Natural killer cell (primary cell): ENCODE results near the gene BPIFB1. TPM values are rescaled to one million over a fixed set of nuclear protein-coding genes. Genes with fewer than 3 reads are reported as not detected.

ENCODE experiments used
- ATAC-seq, 3 donors: fragments of 150-1000 bp in 2 of 3; fragments of 200-7000 bp in 1 of 3; cut with Tn5 transposase; 1 replicate in 1 of 3; 2 replicates in 2 of 3; pipeline ENCODE4 v1.10.0; 2021; ENCODE audit warnings: mild to moderate bottlenecking in 2 of 3, moderate library complexity in 2 of 3
- DNase-seq, 2 donors: peaks; one replicate each; pipeline versions ENCODE4 v3.0.0 to v3.0.0-alpha.2; 2013 to 2021; ENCODE audit warnings: mixed read lengths in 1 of 2
- H3K27ac ChIP-seq: one replicate; pipeline ENCODE4 v1.5.1; 2013; ENCODE audit warnings: mild to moderate bottlenecking, low read length
- H3K27me3 ChIP-seq: one replicate; pipeline ENCODE4 v1.6.1; 2013; ENCODE audit warnings: low read length; ENCODE audit not compliant: control insufficient read depth, insufficient read depth
- H3K36me3 ChIP-seq: one replicate; pipeline ENCODE4 v1.6.1; 2013; ENCODE audit warnings: low read length; ENCODE audit not compliant: control insufficient read depth, insufficient read depth
- H3K4me1 ChIP-seq: one replicate; pipeline ENCODE4 v1.6.1; 2013; ENCODE audit warnings: low read length; ENCODE audit not compliant: control insufficient read depth, insufficient read depth
- H3K4me3 ChIP-seq: one replicate; pipeline ENCODE4 v1.5.1; 2013; ENCODE audit warnings: low read length
- H3K9me3 ChIP-seq: one replicate; pipeline ENCODE4 v1.6.1; 2013; ENCODE audit warnings: low read length; ENCODE audit not compliant: control insufficient read depth, insufficient read depth
- H3K27ac Mint-ChIP-seq, 2 donors: one replicate each; pipeline ENCODE4 v1.8.0; 2022; ENCODE audit warnings: mild to moderate bottlenecking in 2 of 2, mixed read lengths in 2 of 2, moderate library complexity in 1 of 2
- H3K27me3 Mint-ChIP-seq, 2 donors: one replicate each; pipeline ENCODE4 v1.8.0; 2022; ENCODE audit warnings: low read depth in 2 of 2, mixed read lengths in 2 of 2
- H3K36me3 Mint-ChIP-seq: one replicate; pipeline ENCODE4 v1.8.0; 2022; ENCODE audit warnings: mixed read lengths
- H3K4me1 Mint-ChIP-seq, 2 donors: one replicate each; pipeline ENCODE4 v1.8.0; 2022; ENCODE audit warnings: mixed read lengths in 2 of 2
- H3K4me3 Mint-ChIP-seq: one replicate; pipeline ENCODE4 v1.8.0; 2022; ENCODE audit warnings: mild to moderate bottlenecking, moderate library complexity, mixed read lengths
- H3K9me3 Mint-ChIP-seq, 2 donors: one replicate each; pipeline ENCODE4 v1.8.0; 2022; ENCODE audit warnings: mixed read lengths in 2 of 2
- WGBS: methylation state at CpG from one replicate; pipeline ENCODE4 v1.1.7; 2013; ENCODE audit warnings: missing lambda C conversion rate; ENCODE audit not compliant: insufficient coverage; 5-methylcytosine and 5-hydroxymethylcytosine counted together
- intact Hi-C: fragments of 100-400 bp; cut with micrococcal nuclease; formaldehyde crosslinking; loops from one replicate; pipeline ENCODE4 v1.14.2; 2022
- total RNA-seq, 4 donors: library from RNA; stranded (reverse); fragments of 120-200 nt in 1 of 4; gene quantifications; one replicate each; pipeline versions ENCODE4 v1.2.3 to v1.2.4, GENCODE V29; 2013 to 2022
- TF ChIP-seq, protein P1 (sequence below): fragments of 200-600 bp; IDR thresholded peaks from one replicate; pipeline ENCODE4 v1.8.0; 2022; ENCODE audit warnings: antibody characterized with exemption

The BPIFB1 gene
- total RNA-seq, 3 donors from 2014 or later (not counting 1 experiment from before 2014, with no cell fraction given): not detected

DNA sequence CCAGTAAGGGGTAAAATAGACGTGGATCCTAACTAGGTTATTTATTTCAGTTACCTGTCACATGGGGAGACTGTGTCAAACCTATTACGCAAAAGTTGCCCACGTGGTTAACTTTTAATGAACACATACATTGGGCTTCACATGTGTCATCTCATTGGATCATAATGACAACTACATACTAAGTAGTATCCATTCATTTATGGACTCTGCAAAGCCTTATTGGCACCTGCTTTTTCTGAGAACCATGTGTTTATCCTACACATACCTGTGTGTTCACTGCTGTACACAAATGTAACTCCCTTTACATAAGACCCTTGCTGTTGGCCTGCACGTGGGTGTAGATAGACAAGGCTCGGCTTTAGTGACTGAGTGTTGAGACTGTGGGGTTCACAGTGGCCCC lies 42.1 kb upstream of the BPIFB1 start:
- intact Hi-C loops: no loop called here
- DNase-seq: no peak
- no peak overlapping the region for H3K27ac ChIP-seq
- no peak overlapping the region for H3K4me3 ChIP-seq
- no peak for ATAC-seq
- no peaks in the 10 kb centered on the region for H3K27me3 ChIP-seq
- H3K9me3 Mint-ChIP-seq: no peaks in the 10 kb centered on the region
- WGBS: 69% methylated on average over 4 of the region's 5 CpGs
- H3K4me1 ChIP-seq: no peaks in the 10 kb centered on the region
- TF ChIP-seq, protein P1, sequence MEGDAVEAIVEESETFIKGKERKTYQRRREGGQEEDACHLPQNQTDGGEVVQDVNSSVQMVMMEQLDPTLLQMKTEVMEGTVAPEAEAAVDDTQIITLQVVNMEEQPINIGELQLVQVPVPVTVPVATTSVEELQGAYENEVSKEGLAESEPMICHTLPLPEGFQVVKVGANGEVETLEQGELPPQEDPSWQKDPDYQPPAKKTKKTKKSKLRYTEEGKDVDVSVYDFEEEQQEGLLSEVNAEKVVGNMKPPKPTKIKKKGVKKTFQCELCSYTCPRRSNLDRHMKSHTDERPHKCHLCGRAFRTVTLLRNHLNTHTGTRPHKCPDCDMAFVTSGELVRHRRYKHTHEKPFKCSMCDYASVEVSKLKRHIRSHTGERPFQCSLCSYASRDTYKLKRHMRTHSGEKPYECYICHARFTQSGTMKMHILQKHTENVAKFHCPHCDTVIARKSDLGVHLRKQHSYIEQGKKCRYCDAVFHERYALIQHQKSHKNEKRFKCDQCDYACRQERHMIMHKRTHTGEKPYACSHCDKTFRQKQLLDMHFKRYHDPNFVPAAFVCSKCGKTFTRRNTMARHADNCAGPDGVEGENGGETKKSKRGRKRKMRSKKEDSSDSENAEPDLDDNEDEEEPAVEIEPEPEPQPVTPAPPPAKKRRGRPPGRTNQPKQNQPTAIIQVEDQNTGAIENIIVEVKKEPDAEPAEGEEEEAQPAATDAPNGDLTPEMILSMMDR: no peak
- H3K4me3 Mint-ChIP-seq: no peak overlapping the region
- H3K27ac Mint-ChIP-seq: no peak overlapping the region
- H3K27me3 Mint-ChIP-seq: peaks cover 0 to 13% of the 10 kb centered on the region in 2 donors
- no peaks in the 10 kb centered on the region for H3K9me3 ChIP-seq
- no peaks in the 10 kb centered on the region for H3K36me3 Mint-ChIP-seq
- no peaks in the 10 kb centered on the region for H3K36me3 ChIP-seq
- no peaks in the 10 kb centered on the region for H3K4me1 Mint-ChIP-seq

DNA sequence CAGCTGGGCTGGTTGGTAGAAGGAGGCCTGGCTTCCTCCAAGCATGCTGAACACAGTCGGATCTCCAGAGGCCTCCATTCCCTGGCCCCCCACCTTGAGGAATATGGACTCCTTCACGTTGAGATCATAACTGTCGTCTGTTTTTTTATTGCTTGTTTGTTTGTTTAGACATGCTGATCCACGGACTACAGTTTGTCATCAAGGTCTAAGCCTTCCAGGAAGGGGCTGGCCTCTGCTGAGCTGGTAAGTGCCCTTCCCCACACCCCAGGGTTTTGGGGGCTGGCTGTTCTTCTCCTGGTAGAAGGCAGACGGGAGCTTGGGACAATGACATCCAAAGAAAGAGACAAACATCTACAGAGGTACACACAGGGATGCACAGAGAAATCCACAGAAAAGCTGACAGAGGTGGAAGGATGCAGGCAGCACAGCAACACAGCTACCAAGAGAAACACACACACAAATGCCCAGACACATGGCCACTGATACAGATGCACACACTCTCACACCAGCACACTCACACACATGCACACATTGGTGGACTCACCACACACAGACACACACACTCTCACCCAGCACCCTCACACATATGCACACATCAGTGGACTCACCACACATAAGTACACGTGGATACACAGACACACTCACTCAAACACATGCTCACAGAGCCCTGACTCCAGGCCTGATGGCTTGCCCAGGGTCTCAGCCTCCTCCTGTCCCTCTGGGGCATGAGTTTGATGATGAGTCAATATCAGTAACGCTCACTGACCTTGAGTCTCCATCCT lies 40.5 kb upstream of the BPIFB1 start:
- H3K4me3 ChIP-seq: no peak overlapping the region
- H3K4me1 ChIP-seq: no peaks in the 10 kb centered on the region
- DNase-seq (no peak), ATAC-seq (no peak)
- Mint-ChIP-seq H3K27me3 (peaks cover 0 to 13% of the 10 kb centered on the region in 2 donors), H3K27ac (no peak overlapping the region), H3K9me3 (no peaks in the 10 kb centered on the region), H3K36me3 (no peaks in the 10 kb centered on the region), H3K4me1 (no peaks in the 10 kb centered on the region), H3K4me3 (no peak overlapping the region)
- intact Hi-C loops: no loop called here
- TF ChIP-seq, protein P1: no peak
- no peaks in the 10 kb centered on the region for H3K27me3 ChIP-seq
- no peaks in the 10 kb centered on the region for H3K9me3 ChIP-seq
- no peaks in the 10 kb centered on the region for H3K36me3 ChIP-seq
- H3K27ac ChIP-seq: no peak overlapping the region
- WGBS: 83% methylated on average over 6 of the region's 7 CpGs

- H3K9me3 ChIP-seq: no peaks in the 10 kb centered on the region
- no peak overlapping the region for H3K4me3 Mint-ChIP-seq
- no peak overlapping the region for H3K27ac Mint-ChIP-seq
- intact Hi-C loops: no loop called here
- H3K27me3 ChIP-seq: no peaks in the 10 kb centered on the region
- no peaks in the 10 kb centered on the region for H3K9me3 Mint-ChIP-seq
- DNase-seq (no peak), ATAC-seq (no peak)
- H3K4me1 ChIP-seq: no peaks in the 10 kb centered on the region
- no peaks in the 10 kb centered on the region for H3K4me1 Mint-ChIP-seq
- 85% methylated on average over 3 of the region's 3 CpGs for WGBS
- H3K27ac ChIP-seq: no peak overlapping the region
- H3K36me3 Mint-ChIP-seq: no peaks in the 10 kb centered on the region
- no peaks in the 10 kb centered on the region for H3K36me3 ChIP-seq
- TF ChIP-seq, protein P1: no peak
- no peak overlapping the region for H3K4me3 ChIP-seq
- H3K27me3 Mint-ChIP-seq: peaks cover 0 to 9% of the 10 kb centered on the region in 2 donors
Measured at GRCh38 chr20:33246077-33246476, 36.9 kb upstream of the BPIFB1 start.

DNA sequence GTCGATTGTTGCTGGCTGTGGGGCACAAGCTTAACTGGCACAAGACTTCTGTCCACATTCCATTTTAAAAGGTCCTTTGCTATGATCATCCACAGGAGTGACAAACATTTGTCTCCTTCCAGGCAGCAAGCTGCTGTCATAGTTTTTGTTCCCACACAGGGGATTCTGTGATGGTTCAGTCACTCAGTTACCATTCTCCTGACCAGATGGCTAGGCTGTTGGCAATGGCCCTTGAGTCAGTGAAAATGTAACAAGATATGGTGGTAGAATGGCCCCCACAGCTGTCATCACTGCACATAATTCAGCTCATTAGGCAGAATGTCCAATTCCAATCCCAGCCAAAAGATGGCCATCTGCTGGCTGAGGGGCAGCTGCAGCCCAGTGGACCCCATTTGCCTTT lies 33.6 kb upstream of the BPIFB1 start:
- no peaks in the 10 kb centered on the region for H3K36me3 ChIP-seq
- H3K4me1 ChIP-seq: no peaks in the 10 kb centered on the region
- ATAC-seq (no peak), DNase-seq (no peak)
- H3K4me3 Mint-ChIP-seq: no peak overlapping the region
- intact Hi-C loops: no loop called here
- H3K9me3 ChIP-seq: no peaks in the 10 kb centered on the region
- no peak overlapping the region for H3K27ac ChIP-seq
- TF ChIP-seq, protein P1: no peak
- no peaks in the 10 kb centered on the region for H3K27me3 ChIP-seq
- H3K4me1 Mint-ChIP-seq: no peaks in the 10 kb centered on the region
- WGBS: 87% methylated on average over 1 of the region's 1 CpG
- H3K9me3 Mint-ChIP-seq: no peaks in the 10 kb centered on the region
- H3K36me3 Mint-ChIP-seq: no peaks in the 10 kb centered on the region
- no peak overlapping the region for H3K4me3 ChIP-seq
- peaks cover 5% of the 10 kb centered on the region in 2 donors for H3K27me3 Mint-ChIP-seq
- no peak overlapping the region for H3K27ac Mint-ChIP-seq
